HG02938 (cell line): ENCODE data around the gene DNAJB12.
A peak's percentile ranks its signal among the peaks of the same experiment; 100 is the strongest.
"Not testable (repeated sequence)": the region's sequence is repeated elsewhere in the genome, so short reads cannot be mapped to it uniquely, and the experiment has no call there.

Experiments
- ATAC-seq: cut with Tn5 transposase; IDR thresholded peaks from one replicate; pipeline ENCODE4 v1.9.1; 2021; ENCODE audit warnings: mild to moderate bottlenecking, moderate library complexity; ENCODE audit not compliant: unreplicated experiment

Gene DNAJB12

GRCh38 chr10:72297281-72297804 is 57.4 kb downstream of the DNAJB12 start:
- peak; percentile 45 for ATAC-seq

GRCh38 chr10:72296829-72297280 is 57.9 kb downstream of the DNAJB12 start:
- ATAC-seq: not testable (repeated sequence)

DNA sequence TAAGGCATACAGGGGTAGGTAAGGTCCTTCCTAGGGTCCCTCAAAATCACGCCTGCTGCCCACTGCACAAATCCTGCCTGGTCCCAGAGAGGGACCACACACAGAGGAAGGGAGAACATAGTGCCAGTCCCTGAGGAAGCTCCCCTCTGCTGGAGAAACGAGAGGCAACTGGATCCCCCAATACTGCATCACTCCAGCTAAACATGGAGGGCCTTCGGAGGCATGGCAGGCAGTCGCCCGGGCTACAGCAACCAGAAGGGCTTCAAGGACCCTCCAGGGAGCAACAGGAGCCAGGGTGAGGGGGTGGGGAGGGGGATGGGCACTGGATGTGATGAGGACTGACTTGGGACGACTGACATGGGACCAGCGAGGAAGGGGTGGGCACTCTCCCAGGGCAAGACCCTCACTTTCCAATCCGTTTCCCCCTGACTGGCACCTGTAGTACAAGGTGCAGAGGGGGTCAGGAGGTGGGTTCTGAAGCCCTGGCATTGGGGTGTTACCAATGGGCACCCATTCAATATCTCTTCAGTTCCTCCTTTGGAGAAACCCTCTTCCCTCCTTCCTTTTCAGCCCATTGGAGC is 59.3 kb downstream of the DNAJB12 start:
- no peak for ATAC-seq

DNA sequence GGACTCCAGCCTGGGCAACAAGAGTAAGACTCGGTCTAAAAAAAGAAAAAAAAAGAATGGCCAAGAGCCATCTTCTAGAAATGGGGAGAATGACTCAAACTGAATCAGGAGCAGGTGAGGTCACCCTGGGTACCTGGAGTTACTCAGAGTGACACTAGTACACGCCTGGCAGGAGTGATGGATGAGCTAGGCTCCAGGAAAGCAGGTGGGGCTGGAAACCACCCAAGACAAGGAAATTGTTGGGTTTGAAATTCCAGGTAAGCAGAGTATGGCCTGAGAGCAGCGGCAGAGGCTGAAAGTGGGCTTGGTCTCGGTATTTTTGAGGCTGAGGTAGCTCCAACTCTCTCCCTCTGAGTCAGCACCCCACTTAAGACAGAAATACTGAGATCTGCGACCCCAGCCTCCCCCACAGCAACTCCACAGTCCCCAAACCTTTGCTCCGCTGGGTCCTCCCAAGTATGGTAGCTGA is 62.5 kb downstream of the DNAJB12 start:
- no peak for ATAC-seq

DNA sequence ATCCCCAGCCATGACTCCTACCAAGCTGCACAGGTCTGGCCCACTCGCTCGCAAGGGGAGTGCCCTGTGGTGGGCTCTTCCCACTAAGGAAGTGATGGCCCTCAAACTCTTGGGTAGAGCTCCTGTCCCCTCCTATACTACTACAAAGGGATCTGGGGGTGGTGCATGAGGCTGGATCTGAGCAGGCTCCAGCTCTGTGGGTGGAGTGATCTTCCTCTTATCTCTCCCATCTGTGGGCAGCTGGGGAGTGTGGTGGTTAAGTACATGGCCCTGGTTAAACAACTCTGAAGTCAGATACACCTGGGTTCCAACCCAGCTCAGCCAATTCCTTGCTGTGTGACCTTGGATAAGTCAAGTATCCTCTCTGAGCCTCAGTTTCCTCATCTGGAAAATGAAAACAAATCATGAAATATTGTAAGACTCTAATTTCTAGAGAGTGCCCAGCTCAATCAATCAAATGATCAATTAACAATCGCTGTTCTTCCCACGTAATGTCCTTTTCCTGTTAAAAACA is 63.6 kb downstream of the DNAJB12 start:
- no peak for ATAC-seq

- no peak for ATAC-seq
These were observed 68.7 kb downstream of the DNAJB12 start for GRCh38 chr10:72285972-72286521.

DNA sequence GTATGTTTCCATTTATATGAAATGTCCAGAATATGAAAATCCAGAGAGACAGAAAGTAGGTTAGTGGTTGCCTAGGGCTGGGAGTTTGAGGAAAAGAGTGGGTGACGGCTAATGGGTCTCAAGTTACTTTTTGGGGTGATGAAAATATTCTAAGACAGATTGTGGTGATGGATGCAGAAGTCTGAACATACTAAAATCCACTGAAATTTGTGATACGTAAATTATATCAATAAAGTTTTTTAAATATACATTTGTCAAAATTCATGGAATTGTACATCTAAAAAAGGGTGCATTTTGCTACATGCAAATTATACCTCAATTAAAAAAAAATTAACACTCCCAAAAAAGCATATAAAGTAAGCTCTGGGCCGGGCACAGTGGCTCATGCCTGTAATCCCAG is 71.6 kb downstream of the DNAJB12 start:
- ATAC-seq: no peak
